CD4-positive, alpha-beta T cell treated with Interleukin-17A for 1 hour (primary cell): ENCODE measurements around the gene VEGFB.

Source experiments
- DNase-seq: peaks from one replicate; pipeline ENCODE4 v3.0.0-alpha.2; 2020

VEGFB gene

GRCh38 chr11:64284962-64285884 is 50.8 kb downstream of the VEGFB start, which contains the start of gene GPR137:
Gene GPR137 (plus strand): TSS chr11:64285848. CDS start chr11:64286525, 677 bp downstream.
- peak; percentile 93 for DNase-seq

- DNase-seq = peak; percentile 38
Measured at GRCh38 chr11:64285885-64286800, 51.8 kb downstream of the VEGFB start.

DNA sequence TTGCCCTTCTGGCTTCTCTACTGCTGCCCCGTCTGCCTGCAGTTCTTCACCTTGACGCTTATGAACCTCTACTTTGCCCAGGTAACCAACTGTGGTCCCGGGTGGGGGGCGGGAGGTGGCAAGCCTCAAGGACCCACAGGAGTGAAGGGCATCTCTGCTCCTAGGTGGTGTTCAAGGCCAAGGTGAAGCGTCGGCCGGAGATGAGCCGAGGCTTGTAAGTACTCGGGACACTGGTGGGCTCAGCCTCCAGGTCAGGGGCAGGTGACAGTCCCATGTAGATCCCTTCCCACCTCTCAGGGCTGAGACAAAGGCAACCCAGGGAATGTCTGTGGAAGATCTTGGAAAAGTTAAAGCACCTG is 52.4 kb downstream of the VEGFB start:
- DNase-seq = no peak

- DNase-seq = no peak
Measured at GRCh38 chr11:64287676-64288352, 53.4 kb downstream of the VEGFB start.

- DNase-seq = no peak
Measured at GRCh38 chr11:64288353-64288750, 54.0 kb downstream of the VEGFB start.
